ENCODE data around the gene FAM120B. TPM values are rescaled to one million over a fixed set of nuclear protein-coding genes. Genes with fewer than 3 reads are reported as not detected.

The FAM120B gene
- total and polyA plus RNA-seq, 2 donors (not counting 1 experiment from before 2014, with no cell fraction given), result 14.4 to 19.3 TPM

GRCh38 chr6:170388113-170388512 lies 81.6 kb downstream of the FAM120B start:
- Histone ChIP-seq H3K4me2 (ENCODE audit: extremely low read depth, insufficient read depth, low read length) (no peak overlapping the region), H3K4me1 (ENCODE audit: control insufficient read depth, extremely low read depth, insufficient read depth, low read length) (no peaks in the 10 kb centered on the region), H3K36me3 (ENCODE audit: control insufficient read depth, insufficient read depth, low read length) (no peaks in the 10 kb centered on the region), H3K4me3 (replicated peaks in 1 of 4; ENCODE audit: control extremely low read depth in 1 of 4, insufficient read depth in 1 of 4, low read depth in 3 of 4, low read length in 4 of 4) (no peak overlapping the region), H4K20me1 (ENCODE audit: control insufficient read depth, extremely low read depth, insufficient read depth, low read length) (no peaks in the 10 kb centered on the region), H3K27me3 (ENCODE audit: control insufficient read depth, insufficient read depth, low read length) (no peaks in the 10 kb centered on the region), H2AFZ (ENCODE audit: low read length) (no peak overlapping the region), H3K9ac (ENCODE audit: insufficient read depth, low read length) (no peak overlapping the region), H3K9me3 (ENCODE audit: control insufficient read depth, insufficient read depth, low read depth, low read length) (no peaks in the 10 kb centered on the region), H3K27ac (ENCODE audit: insufficient read depth, low read length) (no peak overlapping the region), H3K79me2 (ENCODE audit: control insufficient read depth, insufficient read depth, low read length) (no peaks in the 10 kb centered on the region)
- peak in 1 of 2 donors; percentile 74 for DNase-seq (ENCODE audit: low read depth in 2 of 2)
- TF ChIP-seq CTCF (conservative IDR thresholded peaks at IDR 0.05 in 1 of 2, IDR thresholded peaks at IDR 0.05 in 1 of 2; ENCODE audit: low read depth in 1 of 2, low read length in 2 of 2) (no peak), EZH2 (IDR thresholded peaks at IDR 0.05; ENCODE audit: low read length, missing control alignments) (no peak)

- no peaks in the 10 kb centered on the region for H3K79me2 ChIP-seq (ENCODE audit: control insufficient read depth, insufficient read depth, low read length)
- no peak for TF ChIP-seq CTCF (conservative IDR thresholded peaks at IDR 0.05 in 1 of 2, IDR thresholded peaks at IDR 0.05 in 1 of 2; ENCODE audit: low read depth in 1 of 2, low read length in 2 of 2)
- no peaks in the 10 kb centered on the region for H3K27me3 ChIP-seq (ENCODE audit: control insufficient read depth, insufficient read depth, low read length)
- H3K4me2 ChIP-seq (ENCODE audit: extremely low read depth, insufficient read depth, low read length), result no peak overlapping the region
- H4K20me1 ChIP-seq (ENCODE audit: control insufficient read depth, extremely low read depth, insufficient read depth, low read length), result no peaks in the 10 kb centered on the region
- no peaks in the 10 kb centered on the region for H3K4me1 ChIP-seq (ENCODE audit: control insufficient read depth, extremely low read depth, insufficient read depth, low read length)
- no peak overlapping the region for H3K27ac ChIP-seq (ENCODE audit: insufficient read depth, low read length)
- H3K9ac ChIP-seq (ENCODE audit: insufficient read depth, low read length), result no peak overlapping the region
- no peak overlapping the region for H2AFZ ChIP-seq (ENCODE audit: low read length)
- no peaks in the 10 kb centered on the region for H3K9me3 ChIP-seq (ENCODE audit: control insufficient read depth, insufficient read depth, low read depth, low read length)
- H3K36me3 ChIP-seq (ENCODE audit: control insufficient read depth, insufficient read depth, low read length), result peaks cover 21% of the 10 kb centered on the region
- DNase-seq (ENCODE audit: low read depth in 2 of 2), result no peak
- H3K4me3 ChIP-seq (replicated peaks in 1 of 4; ENCODE audit: control extremely low read depth in 1 of 4, insufficient read depth in 1 of 4, low read depth in 3 of 4, low read length in 4 of 4), result no peak overlapping the region
Measured at GRCh38 chr6:170393033-170393432, 86.5 kb downstream of the FAM120B start.

- H2AFZ ChIP-seq (ENCODE audit: low read length), result no peak overlapping the region
- H3K4me1 ChIP-seq (ENCODE audit: control insufficient read depth, extremely low read depth, insufficient read depth, low read length), result no peaks in the 10 kb centered on the region
- H3K4me2 ChIP-seq (ENCODE audit: extremely low read depth, insufficient read depth, low read length), result no peak overlapping the region
- no peaks in the 10 kb centered on the region for H3K9me3 ChIP-seq (ENCODE audit: control insufficient read depth, insufficient read depth, low read depth, low read length)
- H4K20me1 ChIP-seq (ENCODE audit: control insufficient read depth, extremely low read depth, insufficient read depth, low read length), result no peaks in the 10 kb centered on the region
- TF ChIP-seq CTCF (conservative IDR thresholded peaks at IDR 0.05 in 1 of 2, IDR thresholded peaks at IDR 0.05 in 1 of 2; ENCODE audit: low read depth in 1 of 2, low read length in 2 of 2) (no peak), EZH2 (IDR thresholded peaks at IDR 0.05; ENCODE audit: low read length, missing control alignments) (no peak)
- no peak overlapping the region for H3K27ac ChIP-seq (ENCODE audit: insufficient read depth, low read length)
- H3K4me3 ChIP-seq (replicated peaks in 1 of 4; ENCODE audit: control extremely low read depth in 1 of 4, insufficient read depth in 1 of 4, low read depth in 3 of 4, low read length in 4 of 4), result no peak overlapping the region
- H3K36me3 ChIP-seq (ENCODE audit: control insufficient read depth, insufficient read depth, low read length), result peaks cover 21% of the 10 kb centered on the region
- no peaks in the 10 kb centered on the region for H3K27me3 ChIP-seq (ENCODE audit: control insufficient read depth, insufficient read depth, low read length)
- DNase-seq (ENCODE audit: low read depth in 2 of 2), result peak in 1 of 2 donors; percentile 67
- H3K9ac ChIP-seq (ENCODE audit: insufficient read depth, low read length), result no peak overlapping the region
- no peaks in the 10 kb centered on the region for H3K79me2 ChIP-seq (ENCODE audit: control insufficient read depth, insufficient read depth, low read length)
Measured at GRCh38 chr6:170393807-170394399, 87.3 kb downstream of the FAM120B start.
